RPMI7951 (cell line): ENCODE data around the gene TSR3. TPM values are rescaled to one million over a fixed set of nuclear protein-coding genes. Genes with fewer than 3 reads are reported as not detected.

Experiments
- DNase-seq: peaks from one replicate; pipeline ENCODE4 v3.0.0-alpha.2; 2012; ENCODE audit warnings: low read depth
- total RNA-seq: library from RNA; depleted of rRNA; stranded (reverse); fragments of >200 nt; shearing (Covaris generic); gene quantifications from 2 replicates; pipeline ENCODE4 v1.2.3, GENCODE V29; 2014

Gene TSR3
- total RNA-seq, 1 experiment from 2014 or later: 50.0 TPM

GRCh38 chr16:1378087-1378803 lies 26.6 kb upstream of the TSR3 start:
- DNase-seq: no peak

- DNase-seq: peak; percentile 16
Observed at GRCh38 chr16:1377406-1378010, 25.8 kb upstream of the TSR3 start.

GRCh38 chr16:1375741-1376410 lies 24.2 kb upstream of the TSR3 start:
- DNase-seq: no peak

GRCh38 chr16:1375298-1375640 lies 23.6 kb upstream of the TSR3 start:
- no peak for DNase-seq

- no peak for DNase-seq
Observed at GRCh38 chr16:1374418-1375297, 23.0 kb upstream of the TSR3 start.

GRCh38 chr16:1372292-1372950 lies 20.7 kb upstream of the TSR3 start:
- DNase-seq: no peak

GRCh38 chr16:1371054-1371978 lies 19.6 kb upstream of the TSR3 start:
- no peak for DNase-seq

GRCh38 chr16:1367486-1368174 lies 16.0 kb upstream of the TSR3 start:
- no peak for DNase-seq

- no peak for DNase-seq
Observed at GRCh38 chr16:1366712-1367299, 15.1 kb upstream of the TSR3 start.

GRCh38 chr16:1366060-1366711 lies 14.5 kb upstream of the TSR3 start:
- no peak for DNase-seq

- no peak for DNase-seq
Observed at GRCh38 chr16:1364510-1364909, 12.8 kb upstream of the TSR3 start.

GRCh38 chr16:1363501-1364041 lies 11.9 kb upstream of the TSR3 start:
- peak; percentile 32 for DNase-seq

GRCh38 chr16:1362807-1363206 lies 11.1 kb upstream of the TSR3 start:
- no peak for DNase-seq

GRCh38 chr16:1361685-1362360 lies 10.1 kb upstream of the TSR3 start:
- DNase-seq: no peak

- DNase-seq: peak; percentile 60
Observed at GRCh38 chr16:1357906-1358566, 6.4 kb upstream of the TSR3 start.

- DNase-seq: no peak
Observed at GRCh38 chr16:1356061-1356900, 4.6 kb upstream of the TSR3 start.

GRCh38 chr16:1355591-1355990 lies 3.9 kb upstream of the TSR3 start:
- no peak for DNase-seq
